HG03108 (cell line): ENCODE measurements around the gene PROSER3.

Source experiments
- ATAC-seq: cut with Tn5 transposase; IDR thresholded peaks from one replicate; pipeline ENCODE4 v1.9.1; 2021; ENCODE audit warnings: moderate library complexity; ENCODE audit not compliant: unreplicated experiment

The PROSER3 gene

GRCh38 chr19:35738021-35738886 is 19.7 kb upstream of the PROSER3 start:
- ATAC-seq: no peak

- ATAC-seq: no peak
Measured at GRCh38 chr19:35738887-35739229, 19.1 kb upstream of the PROSER3 start.

- ATAC-seq: no peak
Measured at GRCh38 chr19:35739275-35740107, 18.5 kb upstream of the PROSER3 start.

- no peak for ATAC-seq
Measured at GRCh38 chr19:35740108-35740422, 17.9 kb upstream of the PROSER3 start.

- ATAC-seq: peak; percentile 49
Measured at GRCh38 chr19:35740423-35741202, 17.4 kb upstream of the PROSER3 start.

GRCh38 chr19:35741203-35741515 is 16.8 kb upstream of the PROSER3 start:
- ATAC-seq: no peak

- no peak for ATAC-seq
Measured at GRCh38 chr19:35742121-35742724, 15.8 kb upstream of the PROSER3 start, which contains the start of gene IGFLR1. Gene IGFLR1 (minus strand): TSS chr19:35742452. CDS start chr19:35741180, 1,272 bp downstream.

- ATAC-seq: no peak
Measured at GRCh38 chr19:35743640-35744429, 14.1 kb upstream of the PROSER3 start.

GRCh38 chr19:35744430-35745327 is 13.3 kb upstream of the PROSER3 start:
- no peak for ATAC-seq

- peak; percentile 41 for ATAC-seq
Measured at GRCh38 chr19:35745328-35746086, 12.5 kb upstream of the PROSER3 start, which contains the start of the genes PSENEN and U2AF1L4. Gene PSENEN (plus strand): TSS chr19:35745651. CDS start chr19:35745931, 280 bp downstream. Gene U2AF1L4 (minus strand): TSS chr19:35745418. CDS start chr19:35745391, 27 bp downstream.

GRCh38 chr19:35746087-35746462 is 11.9 kb upstream of the PROSER3 start:
- ATAC-seq: no peak

- no peak for ATAC-seq
Measured at GRCh38 chr19:35746531-35746930, 11.4 kb upstream of the PROSER3 start.

GRCh38 chr19:35748106-35749020 is 9.6 kb upstream of the PROSER3 start, which contains the start of gene LIN37:
Gene LIN37 (plus strand): TSS chr19:35748576. CDS start chr19:35748725, 149 bp downstream.
- peak; percentile 74 for ATAC-seq

- no peak for ATAC-seq
Measured at GRCh38 chr19:35750167-35750566, 7.8 kb upstream of the PROSER3 start.

- no peak for ATAC-seq
Measured at GRCh38 chr19:35751839-35752745, 5.9 kb upstream of the PROSER3 start.

GRCh38 chr19:35752746-35753350 is 5.1 kb upstream of the PROSER3 start:
- ATAC-seq: no peak
